Uterus (tissue), 4 donors: Measurements from ENCODE around the gene HRC. TPM values are rescaled to one million over a fixed set of nuclear protein-coding genes. Genes with fewer than 3 reads are reported as not detected.

Experiments
- DNase-seq, 2 donors: peaks; one replicate each; pipeline ENCODE4 v3.0.0-alpha.2; 2019 to 2020
- H3K27ac ChIP-seq, 2 donors: fragments of 200-600 bp; sonication (generic); 1 replicate in 1 of 2; 2 replicates in 1 of 2; pipeline ENCODE4 v1.5.1; 2016 to 2018
- H3K27me3 ChIP-seq, 2 donors: fragments of 200-600 bp; sonication (generic); one replicate each; pipeline ENCODE4 v1.5.1; 2018 to 2019; ENCODE audit warnings: control low read depth in 1 of 2
- H3K36me3 ChIP-seq, 2 donors: fragments of 200-600 bp; sonication (generic); one replicate each; pipeline ENCODE4 v1.5.1; 2019; ENCODE audit warnings: control low read depth in 1 of 2
- H3K4me1 ChIP-seq, 2 donors: fragments of 200-600 bp; sonication (generic); one replicate each; pipeline ENCODE4 v1.5.1; 2018 to 2019; ENCODE audit warnings: control low read depth in 1 of 2
- H3K4me3 ChIP-seq, 2 donors: fragments of 200-600 bp; sonication (generic); 1 replicate in 1 of 2; 2 replicates in 1 of 2; pipeline ENCODE4 v1.5.1; 2018 to 2019; ENCODE audit warnings: mild to moderate bottlenecking in 1 of 2
- H3K9me3 ChIP-seq, 2 donors: fragments of 200-600 bp; sonication (generic); one replicate each; pipeline ENCODE4 v1.5.1; 2019; ENCODE audit warnings: control low read depth in 1 of 2
- POLR2A ChIP-seq, 2 donors: fragments of 450-650 bp; IDR thresholded peaks; one replicate each; pipeline ENCODE4 v1.6.1; 2016; ENCODE audit warnings: antibody characterized with exemption in 2 of 2, mild to moderate bottlenecking in 1 of 2, moderate library complexity in 1 of 2
- intact Hi-C: fragments of 100-400 bp; cut with DNase I; formaldehyde crosslinking; loops from one replicate; pipeline ENCODE4 v1.15.1; 2023; ENCODE audit warnings: low total_unique reads
- total RNA-seq, 4 donors: library from RNA; depleted of rRNA in 3 of 4; stranded (reverse); fragments of >200 nt in 3 of 4; gene quantifications; one replicate each; pipeline versions ENCODE4 v1.1.0 to v1.2.4, GENCODE V29; 2014 to 2023
- TF ChIP-seq, protein P1 (sequence below), 4 experiments: fragments of 200-600 bp in 2 of 4; fragments of 450-650 bp in 2 of 4; sonication (generic) in 2 of 4; IDR thresholded peaks; one replicate each; pipeline ENCODE4 v1.5.1; 2016 to 2019; ENCODE audit warnings: antibody characterized with exemption in 4 of 4, mild to moderate bottlenecking in 2 of 4, moderate library complexity in 1 of 4
- donor health status: DM: yes; HTN: yes; CAD: no.

Gene HRC
- total RNA-seq, 4 donors from 2014 or later: 0.51 to 13.5 (median 6.6) TPM

- Histone ChIP-seq H3K27me3 (no peaks in the 10 kb centered on the region), H3K36me3 (no peaks in the 10 kb centered on the region), H3K4me1 (no peaks in the 10 kb centered on the region), H3K9me3 (no peaks in the 10 kb centered on the region), H3K27ac (no peak overlapping the region), H3K4me3 (no peak overlapping the region)
- intact Hi-C loops: no loop called here
- TF ChIP-seq, protein P1, sequence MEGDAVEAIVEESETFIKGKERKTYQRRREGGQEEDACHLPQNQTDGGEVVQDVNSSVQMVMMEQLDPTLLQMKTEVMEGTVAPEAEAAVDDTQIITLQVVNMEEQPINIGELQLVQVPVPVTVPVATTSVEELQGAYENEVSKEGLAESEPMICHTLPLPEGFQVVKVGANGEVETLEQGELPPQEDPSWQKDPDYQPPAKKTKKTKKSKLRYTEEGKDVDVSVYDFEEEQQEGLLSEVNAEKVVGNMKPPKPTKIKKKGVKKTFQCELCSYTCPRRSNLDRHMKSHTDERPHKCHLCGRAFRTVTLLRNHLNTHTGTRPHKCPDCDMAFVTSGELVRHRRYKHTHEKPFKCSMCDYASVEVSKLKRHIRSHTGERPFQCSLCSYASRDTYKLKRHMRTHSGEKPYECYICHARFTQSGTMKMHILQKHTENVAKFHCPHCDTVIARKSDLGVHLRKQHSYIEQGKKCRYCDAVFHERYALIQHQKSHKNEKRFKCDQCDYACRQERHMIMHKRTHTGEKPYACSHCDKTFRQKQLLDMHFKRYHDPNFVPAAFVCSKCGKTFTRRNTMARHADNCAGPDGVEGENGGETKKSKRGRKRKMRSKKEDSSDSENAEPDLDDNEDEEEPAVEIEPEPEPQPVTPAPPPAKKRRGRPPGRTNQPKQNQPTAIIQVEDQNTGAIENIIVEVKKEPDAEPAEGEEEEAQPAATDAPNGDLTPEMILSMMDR (IDR thresholded peaks at IDR 0.05): no peak
- TF ChIP-seq POLR2A (IDR thresholded peaks at IDR 0.05): no peak
- no peak for DNase-seq
These were observed 43.8 kb downstream of the HRC start for GRCh38 chr19:49111218-49111998.

- TF ChIP-seq POLR2A (IDR thresholded peaks at IDR 0.05): no peak
- TF ChIP-seq, protein P1 (IDR thresholded peaks at IDR 0.05): no peak
- Histone ChIP-seq H3K27me3 (no peaks in the 10 kb centered on the region), H3K36me3 (no peaks in the 10 kb centered on the region), H3K27ac (no peak overlapping the region), H3K4me1 (no peaks in the 10 kb centered on the region), H3K4me3 (no peak overlapping the region), H3K9me3 (no peaks in the 10 kb centered on the region)
- DNase-seq: no peak
- intact Hi-C loops: no loop called here
These were observed 44.6 kb downstream of the HRC start for GRCh38 chr19:49110567-49110966.

GRCh38 chr19:49109569-49110233 is 45.5 kb downstream of the HRC start:
- Histone ChIP-seq H3K27me3 (no peaks in the 10 kb centered on the region), H3K4me3 (no peak overlapping the region), H3K36me3 (no peaks in the 10 kb centered on the region), H3K4me1 (no peaks in the 10 kb centered on the region), H3K27ac (no peak overlapping the region), H3K9me3 (no peaks in the 10 kb centered on the region)
- intact Hi-C loops: no loop called here
- TF ChIP-seq POLR2A (IDR thresholded peaks at IDR 0.05): no peak
- TF ChIP-seq, protein P1 (IDR thresholded peaks at IDR 0.05): no peak
- no peak for DNase-seq

DNA sequence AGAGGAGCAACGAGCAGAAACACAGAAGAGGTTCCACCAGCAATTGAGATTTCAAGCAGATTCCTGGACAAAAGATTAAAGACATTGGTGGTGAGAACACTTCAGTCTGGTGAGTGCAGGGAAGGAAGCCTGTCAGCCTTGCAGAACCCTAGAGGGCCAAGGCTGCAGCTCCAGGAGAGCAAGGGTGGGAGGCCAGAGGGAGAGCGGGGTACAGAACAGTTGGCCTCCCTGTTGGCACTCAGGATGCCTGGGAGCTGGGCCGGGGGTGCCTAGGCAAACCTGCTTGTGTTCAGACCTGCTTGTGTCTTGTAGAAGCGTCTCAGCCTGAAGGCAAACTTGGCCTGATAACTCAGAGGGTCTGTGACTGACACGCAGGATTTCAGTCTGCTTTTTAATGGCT is 46.1 kb downstream of the HRC start:
- H3K9me3 ChIP-seq: no peaks in the 10 kb centered on the region
- no peak overlapping the region for H3K4me3 ChIP-seq
- no peaks in the 10 kb centered on the region for H3K4me1 ChIP-seq
- no peak for DNase-seq
- intact Hi-C loops: no loop called here
- H3K36me3 ChIP-seq: no peaks in the 10 kb centered on the region
- TF ChIP-seq, protein P1 (IDR thresholded peaks at IDR 0.05): no peak
- TF ChIP-seq POLR2A (IDR thresholded peaks at IDR 0.05): no peak
- H3K27ac ChIP-seq: no peak overlapping the region
- H3K27me3 ChIP-seq: no peaks in the 10 kb centered on the region
